Prostate gland (tissue), 2 donors: ENCODE data around the gene LHX6.

Experiments
- CTCF ChIP-seq, 4 experiments: fragments of 200-600 bp in 2 of 4; fragments of 450-650 bp in 2 of 4; sonication (generic) in 2 of 4; IDR thresholded peaks; 1 replicate in 3 of 4; 2 replicates in 1 of 4; pipeline ENCODE4 v1.5.1; 2016 to 2019; ENCODE audit warnings: antibody characterized with exemption in 4 of 4, mild to moderate bottlenecking in 2 of 4, moderate library complexity in 2 of 4
- POLR2AphosphoS5 ChIP-seq: sonication (generic); formaldehyde crosslinking; IDR thresholded peaks from one replicate; pipeline ENCODE4 v1.6.1; 2017; ENCODE audit warnings: antibody characterized with exemption

GRCh38 chr9:122251351-122251750 is 22.6 kb upstream of the LHX6 start:
- no peak for TF ChIP-seq CTCF (IDR thresholded peaks at IDR 0.05)
- TF ChIP-seq POLR2AphosphoS5: no peak
